SU-DHL-6 (cell line): Measurements from ENCODE around the gene ENOX1.

ENCODE experiments used
- H2AFZ ChIP-seq: fragments of 200-600 bp; sonication (generic); 2 replicates; pipeline ENCODE4 v1.6.1; 2014; ENCODE audit warnings: low read depth, mild to moderate bottlenecking, moderate library complexity, mixed read lengths, antibody characterized with exemption, low read length; ENCODE audit not compliant: severe bottlenecking
- H3F3A ChIP-seq: fragments of 200-600 bp; shearing (Covaris generic); 2 replicates; pipeline ENCODE4 v1.6.0; 2016; ENCODE audit warnings: antibody characterized with exemption, mild to moderate bottlenecking; ENCODE audit not compliant: insufficient read depth
- H3K27ac ChIP-seq: fragments of 200-600 bp; sonication (generic); 2 replicates; pipeline ENCODE4 v1.5.1; 2016; ENCODE audit warnings: low read depth, mild to moderate bottlenecking, low read length, moderate library complexity, mixed read lengths
- H3K27me3 ChIP-seq: fragments of 200-600 bp; sonication (generic), shearing (Covaris generic); 2 replicates; pipeline ENCODE4 v1.6.0; 2014; ENCODE audit warnings: mild to moderate bottlenecking, low read length
- H3K36me3 ChIP-seq: fragments of 200-600 bp; sonication (generic); 2 replicates; pipeline ENCODE4 v1.6.1; 2014; ENCODE audit warnings: mild to moderate bottlenecking, low read length, mixed read lengths
- H3K4me2 ChIP-seq: fragments of 300-600, 200-600 bp; shearing (Covaris generic), sonication (generic); 2 replicates; pipeline ENCODE4 v1.6.0; 2014; ENCODE audit warnings: low read length, low read depth, mild to moderate bottlenecking; ENCODE audit not compliant: poor library complexity, severe bottlenecking
- H3K4me3 ChIP-seq: fragments of 200-600 bp; sonication (generic); 2 replicates; pipeline ENCODE4 v1.5.1; 2014; ENCODE audit warnings: antibody characterized with exemption, low read length, mild to moderate bottlenecking, mixed read lengths; ENCODE audit not compliant: insufficient read depth, poor library complexity, severe bottlenecking
- H3K79me2 ChIP-seq: fragments of 200-600 bp; sonication (generic); 2 replicates; pipeline ENCODE4 v1.6.1; 2014; ENCODE audit warnings: mild to moderate bottlenecking, low read length, moderate library complexity; ENCODE audit not compliant: insufficient read depth
- H3K9ac ChIP-seq: fragments of 200-600 bp; sonication (generic); 2 replicates; pipeline ENCODE4 v1.7.0; 2014; ENCODE audit warnings: mild to moderate bottlenecking, low read length
- H3K9me2 ChIP-seq: fragments of 200-600 bp; sonication (generic); replicated peaks from 2 replicates; pipeline ENCODE4 v1.6.1; 2014; ENCODE audit warnings: low read length; ENCODE audit not compliant: insufficient read depth
- H3K9me3 ChIP-seq: fragments of 200-600 bp; sonication (generic); 2 replicates; pipeline ENCODE4 v1.6.1; 2014; ENCODE audit warnings: low read length, mixed read lengths; ENCODE audit not compliant: insufficient read depth
- H4K20me1 ChIP-seq: fragments of 200-600 bp; sonication (generic); 2 replicates; pipeline ENCODE4 v1.6.1; 2014; ENCODE audit warnings: low read depth, mild to moderate bottlenecking, antibody characterized with exemption, low read length, moderate library complexity, mixed read lengths
- EZH2phosphoT487 ChIP-seq: fragments of 200-600 bp; sonication (generic), shearing (Covaris generic); conservative IDR thresholded peaks from 2 replicates; pipeline ENCODE4 v1.6.1; 2018; ENCODE audit warnings: mild to moderate bottlenecking, antibody characterized with exemption, low read length, moderate library complexity, mixed read lengths
- TF ChIP-seq, protein P1 (sequence below): fragments of 200-600 bp; sonication (generic); IDR thresholded peaks from one replicate; pipeline ENCODE4 v1.5.1; 2017; ENCODE audit warnings: antibody characterized with exemption, mild to moderate bottlenecking, low read length, moderate library complexity; ENCODE audit not compliant: insufficient read depth, poor library complexity, severe bottlenecking

The ENOX1 gene

DNA sequence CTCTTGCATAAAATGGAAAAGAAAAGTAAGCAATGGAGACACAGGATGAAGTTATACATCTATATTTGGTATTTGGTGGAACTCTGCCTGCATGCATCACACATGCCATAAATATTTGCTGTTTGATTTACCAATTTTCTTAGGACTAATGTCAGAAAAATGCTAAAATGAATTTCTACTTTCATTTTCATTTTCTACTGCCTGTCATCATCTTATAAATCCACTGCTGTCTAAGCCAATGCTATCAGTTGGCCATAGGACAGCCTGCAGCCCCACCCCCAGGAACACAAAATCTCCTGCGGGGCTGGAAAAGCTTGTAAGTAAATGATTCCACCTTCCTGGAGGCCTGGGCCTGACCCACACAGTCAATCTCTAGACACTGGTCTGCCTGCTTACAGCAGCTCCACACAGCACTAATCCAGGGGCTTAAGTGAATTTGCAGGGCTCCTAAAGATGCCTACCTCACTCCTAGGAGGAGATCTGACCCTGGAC lies 122.0 kb downstream of the ENOX1 start:
- Histone ChIP-seq H3K9ac (no peak overlapping the region), H3K4me2 (no peak overlapping the region), H4K20me1 (no peaks in the 10 kb centered on the region), H3K27ac (no peak overlapping the region), H3K27me3 (no peaks in the 10 kb centered on the region), H3K4me3 (no peak overlapping the region), H3K9me2 (no peaks in the 10 kb centered on the region), H3K79me2 (no peaks in the 10 kb centered on the region), H2AFZ (no peak overlapping the region), H3K36me3 (no peaks in the 10 kb centered on the region), H3K9me3 (no peaks in the 10 kb centered on the region), H3F3A (no peaks in the 10 kb centered on the region)
- TF ChIP-seq, protein P1, sequence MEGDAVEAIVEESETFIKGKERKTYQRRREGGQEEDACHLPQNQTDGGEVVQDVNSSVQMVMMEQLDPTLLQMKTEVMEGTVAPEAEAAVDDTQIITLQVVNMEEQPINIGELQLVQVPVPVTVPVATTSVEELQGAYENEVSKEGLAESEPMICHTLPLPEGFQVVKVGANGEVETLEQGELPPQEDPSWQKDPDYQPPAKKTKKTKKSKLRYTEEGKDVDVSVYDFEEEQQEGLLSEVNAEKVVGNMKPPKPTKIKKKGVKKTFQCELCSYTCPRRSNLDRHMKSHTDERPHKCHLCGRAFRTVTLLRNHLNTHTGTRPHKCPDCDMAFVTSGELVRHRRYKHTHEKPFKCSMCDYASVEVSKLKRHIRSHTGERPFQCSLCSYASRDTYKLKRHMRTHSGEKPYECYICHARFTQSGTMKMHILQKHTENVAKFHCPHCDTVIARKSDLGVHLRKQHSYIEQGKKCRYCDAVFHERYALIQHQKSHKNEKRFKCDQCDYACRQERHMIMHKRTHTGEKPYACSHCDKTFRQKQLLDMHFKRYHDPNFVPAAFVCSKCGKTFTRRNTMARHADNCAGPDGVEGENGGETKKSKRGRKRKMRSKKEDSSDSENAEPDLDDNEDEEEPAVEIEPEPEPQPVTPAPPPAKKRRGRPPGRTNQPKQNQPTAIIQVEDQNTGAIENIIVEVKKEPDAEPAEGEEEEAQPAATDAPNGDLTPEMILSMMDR: no peak
- TF ChIP-seq EZH2phosphoT487: no peak

DNA sequence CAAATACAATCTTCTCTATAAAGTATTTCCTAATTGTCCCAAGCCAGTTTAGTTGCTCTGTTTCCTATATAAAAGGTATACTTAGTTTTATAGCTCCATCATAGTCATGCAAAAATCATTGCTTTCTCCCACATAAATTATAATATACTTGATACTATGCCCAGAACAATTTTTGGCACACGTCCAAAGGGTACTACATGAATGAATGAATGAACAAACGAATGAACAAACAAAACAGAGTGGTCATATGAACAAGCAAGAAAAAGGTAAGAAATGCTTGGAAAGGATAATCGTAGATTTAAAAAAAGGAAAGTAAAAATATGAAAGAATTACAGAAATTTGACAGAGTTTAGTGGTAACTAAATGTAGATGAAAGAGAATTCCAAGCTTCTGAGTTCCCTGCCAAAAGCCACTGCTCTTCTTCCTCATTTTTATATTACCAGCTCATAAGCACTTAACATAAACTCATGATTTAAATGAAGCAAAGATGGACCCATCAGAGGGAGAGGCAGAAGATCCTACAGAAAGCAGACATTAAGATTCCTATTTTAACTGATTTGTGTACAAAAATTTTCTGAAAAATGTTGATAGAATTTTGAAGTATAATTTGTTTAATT lies 123.2 kb downstream of the ENOX1 start:
- H3K4me2 ChIP-seq: no peak overlapping the region
- H3K4me3 ChIP-seq: no peak overlapping the region
- no peaks in the 10 kb centered on the region for H3K79me2 ChIP-seq
- no peaks in the 10 kb centered on the region for H3K9me2 ChIP-seq
- no peaks in the 10 kb centered on the region for H3K9me3 ChIP-seq
- H3K27me3 ChIP-seq: no peaks in the 10 kb centered on the region
- TF ChIP-seq, protein P1: no peak
- no peak for TF ChIP-seq EZH2phosphoT487
- no peak overlapping the region for H2AFZ ChIP-seq
- H3K36me3 ChIP-seq: no peaks in the 10 kb centered on the region
- H3K27ac ChIP-seq: no peak overlapping the region
- no peak overlapping the region for H3K9ac ChIP-seq
- H3F3A ChIP-seq: no peaks in the 10 kb centered on the region
- H4K20me1 ChIP-seq: no peaks in the 10 kb centered on the region

DNA sequence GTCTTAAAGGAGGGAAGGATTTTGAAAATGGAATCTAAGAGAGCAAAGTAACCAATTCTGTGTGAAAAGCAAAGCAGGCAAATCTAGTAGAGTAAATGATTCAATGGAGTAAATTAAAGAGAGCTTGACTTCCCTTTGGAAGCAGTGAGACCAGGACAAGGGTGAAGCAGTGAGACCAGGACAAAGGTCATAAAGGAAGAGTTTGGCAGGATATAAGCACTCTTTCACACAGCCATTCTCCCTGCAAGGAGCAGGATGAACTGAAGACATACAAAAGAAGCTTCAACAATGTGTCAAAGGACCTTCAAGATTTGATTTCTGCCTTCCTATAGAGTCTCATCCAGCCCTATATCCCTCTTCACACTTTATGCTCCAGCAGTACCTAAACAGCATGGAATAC lies 123.8 kb downstream of the ENOX1 start:
- Histone ChIP-seq H3F3A (no peaks in the 10 kb centered on the region), H3K27ac (no peak overlapping the region), H3K9ac (no peak overlapping the region), H3K79me2 (no peaks in the 10 kb centered on the region), H3K9me3 (no peaks in the 10 kb centered on the region), H3K9me2 (no peaks in the 10 kb centered on the region), H2AFZ (no peak overlapping the region), H3K4me3 (no peak overlapping the region), H3K27me3 (no peaks in the 10 kb centered on the region), H3K4me2 (no peak overlapping the region), H3K36me3 (no peaks in the 10 kb centered on the region), H4K20me1 (no peaks in the 10 kb centered on the region)
- no peak for TF ChIP-seq EZH2phosphoT487
- TF ChIP-seq, protein P1: no peak
